Gastrocnemius medialis (tissue), 4 donors: Measurements from ENCODE around the gene PTPRN2.

Experiments
- CTCF ChIP-seq, 5 experiments: fragments of 450-650 bp in 3 of 5; fragments of 200-600 bp in 2 of 5; sonication (generic) in 2 of 5; IDR thresholded peaks in 4 of 5; conservative IDR thresholded peaks in 1 of 5; 1 replicate in 4 of 5; 2 replicates in 1 of 5; pipeline ENCODE4 v1.5.1; 2016 to 2019; ENCODE audit warnings: antibody characterized with exemption in 5 of 5, mild to moderate bottlenecking in 3 of 5, moderate library complexity in 3 of 5
- POLR2A ChIP-seq, 2 donors: fragments of 450-650 bp; IDR thresholded peaks; one replicate each; pipeline ENCODE4 v1.6.1; 2017; ENCODE audit warnings: antibody characterized with exemption in 2 of 2, mild to moderate bottlenecking in 2 of 2, moderate library complexity in 2 of 2

DNA sequence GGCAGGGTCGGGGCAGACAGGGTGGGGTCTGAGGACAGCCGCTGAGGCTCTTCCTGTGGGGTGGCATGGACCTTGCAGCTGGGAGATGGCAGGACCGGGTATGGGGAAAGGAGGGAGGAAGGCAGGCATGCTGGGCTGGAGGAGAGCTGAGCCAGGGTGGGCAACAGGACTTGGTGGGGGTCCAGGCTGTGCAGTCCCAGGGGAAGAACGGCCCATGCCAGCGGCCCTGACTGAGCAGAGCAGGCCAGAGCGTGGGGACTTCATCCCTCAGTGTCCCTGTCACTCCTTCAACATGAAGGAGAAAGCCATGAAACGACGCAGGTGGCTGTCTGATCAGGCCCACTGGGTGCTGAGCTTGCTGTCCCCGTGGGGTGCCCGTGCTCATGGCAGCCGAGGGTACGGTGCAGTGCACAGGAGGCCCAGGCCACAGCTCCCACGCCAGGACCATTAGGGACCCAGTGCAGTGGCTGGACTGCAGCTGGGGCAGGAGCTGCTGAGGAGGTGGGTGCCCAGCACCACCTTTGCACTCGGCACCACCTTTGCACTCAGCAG, 519.6 kb downstream of the PTPRN2 start:
- TF ChIP-seq CTCF (IDR thresholded peaks at IDR 0.05 in 4 of 5, conservative IDR thresholded peaks at IDR 0.05 in 1 of 5) (no peak), POLR2A (IDR thresholded peaks at IDR 0.05) (no peak)
